Omental fat pad (tissue), 4 donors: ENCODE data around the gene CCNDBP1. TPM values are rescaled to one million over a fixed set of nuclear protein-coding genes. Genes with fewer than 3 reads are reported as not detected.
"Not testable (repeated sequence)": the region's sequence is repeated elsewhere in the genome, so short reads cannot be mapped to it uniquely, and the experiment has no call there.

Experiments
- ATAC-seq: fragments of 150-250 bp; one replicate; pipeline ENCODE4 v1.9.1; 2016; ENCODE audit warnings: mild to moderate bottlenecking, moderate library complexity; ENCODE audit not compliant: low FRiP score
- DNase-seq: peaks from one replicate; pipeline ENCODE4 v3.0.0-alpha.2; 2019; ENCODE audit warnings: low spot score
- total RNA-seq, 4 donors: library from RNA; depleted of rRNA; stranded (reverse); fragments of >200 nt; gene quantifications; one replicate each; pipeline ENCODE4 v1.1.0, GENCODE V29; 2016
- TF ChIP-seq, protein P1 (sequence below), 3 donors: fragments of 450-650 bp; IDR thresholded peaks; one replicate each; pipeline ENCODE4 v1.5.1; 2016 to 2017; ENCODE audit warnings: antibody characterized with exemption in 3 of 3, mild to moderate bottlenecking in 3 of 3, moderate library complexity in 2 of 3

Gene CCNDBP1
- total RNA-seq, 4 donors from 2014 or later = 70.0 to 126 (median 78.3) TPM

DNA sequence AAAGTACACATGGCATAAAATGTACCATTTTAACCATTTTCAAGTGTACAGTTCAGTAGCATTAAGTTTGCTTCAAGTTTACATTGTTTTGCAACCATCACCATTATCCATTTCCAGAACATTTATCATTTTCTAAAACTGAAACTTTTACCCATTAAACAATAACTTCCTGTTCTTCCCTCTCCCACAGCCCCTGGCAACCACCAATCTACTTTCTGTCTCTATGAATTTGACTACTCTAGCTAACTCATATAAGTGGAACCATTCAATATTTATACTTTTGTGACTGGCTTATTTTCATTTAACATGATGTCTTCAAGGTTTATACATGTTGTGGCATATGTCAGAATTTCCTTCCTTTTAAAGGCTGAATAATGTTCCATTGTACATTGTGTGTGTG is 31.9 kb upstream of the CCNDBP1 start:
- no peak for ATAC-seq
- DNase-seq = no peak
- TF ChIP-seq, protein P1, sequence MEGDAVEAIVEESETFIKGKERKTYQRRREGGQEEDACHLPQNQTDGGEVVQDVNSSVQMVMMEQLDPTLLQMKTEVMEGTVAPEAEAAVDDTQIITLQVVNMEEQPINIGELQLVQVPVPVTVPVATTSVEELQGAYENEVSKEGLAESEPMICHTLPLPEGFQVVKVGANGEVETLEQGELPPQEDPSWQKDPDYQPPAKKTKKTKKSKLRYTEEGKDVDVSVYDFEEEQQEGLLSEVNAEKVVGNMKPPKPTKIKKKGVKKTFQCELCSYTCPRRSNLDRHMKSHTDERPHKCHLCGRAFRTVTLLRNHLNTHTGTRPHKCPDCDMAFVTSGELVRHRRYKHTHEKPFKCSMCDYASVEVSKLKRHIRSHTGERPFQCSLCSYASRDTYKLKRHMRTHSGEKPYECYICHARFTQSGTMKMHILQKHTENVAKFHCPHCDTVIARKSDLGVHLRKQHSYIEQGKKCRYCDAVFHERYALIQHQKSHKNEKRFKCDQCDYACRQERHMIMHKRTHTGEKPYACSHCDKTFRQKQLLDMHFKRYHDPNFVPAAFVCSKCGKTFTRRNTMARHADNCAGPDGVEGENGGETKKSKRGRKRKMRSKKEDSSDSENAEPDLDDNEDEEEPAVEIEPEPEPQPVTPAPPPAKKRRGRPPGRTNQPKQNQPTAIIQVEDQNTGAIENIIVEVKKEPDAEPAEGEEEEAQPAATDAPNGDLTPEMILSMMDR (IDR thresholded peaks at IDR 0.05) = no peak

DNA sequence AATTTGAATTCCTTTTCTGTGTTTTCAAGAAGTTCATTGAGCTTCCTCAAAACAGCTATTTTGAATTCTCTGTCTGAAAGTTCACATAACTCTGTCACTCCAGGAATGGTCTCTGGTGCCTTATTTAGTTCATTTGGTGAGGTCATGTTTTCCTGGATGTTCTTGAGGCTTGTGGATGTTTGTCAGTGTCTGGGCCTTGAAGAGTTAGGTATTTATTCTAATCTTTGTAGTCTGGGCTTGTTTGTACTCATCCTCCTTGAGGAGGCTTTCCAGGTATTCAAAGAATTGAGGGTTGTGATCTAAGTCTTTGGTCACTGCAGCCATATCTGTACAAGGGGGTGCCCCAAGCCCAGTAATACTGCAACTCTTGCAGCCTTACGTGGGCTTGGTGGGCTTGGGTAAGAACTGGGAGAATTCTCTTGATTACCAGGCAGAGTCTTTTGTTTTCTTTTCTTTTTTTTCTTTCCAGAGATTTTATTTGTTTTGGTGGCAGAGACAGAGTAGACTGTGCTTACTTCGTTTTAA is 19.3 kb upstream of the CCNDBP1 start:
- DNase-seq (no peak), ATAC-seq (no peak)
- TF ChIP-seq, protein P1 (IDR thresholded peaks at IDR 0.05) = no peak

DNA sequence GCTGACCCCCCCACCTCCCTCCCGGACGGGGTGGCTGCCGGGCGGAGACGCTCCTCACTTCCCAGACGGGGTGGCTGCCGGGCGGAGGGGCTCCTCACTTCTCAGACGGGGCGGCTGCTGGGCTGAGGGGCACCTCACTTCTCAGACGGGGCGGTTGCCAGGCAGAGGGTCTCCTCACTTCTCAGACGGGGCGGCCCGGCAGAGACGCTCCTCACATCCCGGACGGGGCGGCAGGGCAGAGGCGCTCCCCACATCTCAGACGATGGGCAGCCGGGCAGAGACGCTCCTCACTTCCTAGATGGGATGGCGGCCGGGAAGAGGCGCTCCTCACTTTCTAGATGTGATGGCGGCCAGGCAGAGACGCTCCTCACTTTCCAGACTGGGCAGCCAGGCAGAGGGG is 17.9 kb upstream of the CCNDBP1 start:
- not testable (repeated sequence) for ATAC-seq, DNase-seq

DNA sequence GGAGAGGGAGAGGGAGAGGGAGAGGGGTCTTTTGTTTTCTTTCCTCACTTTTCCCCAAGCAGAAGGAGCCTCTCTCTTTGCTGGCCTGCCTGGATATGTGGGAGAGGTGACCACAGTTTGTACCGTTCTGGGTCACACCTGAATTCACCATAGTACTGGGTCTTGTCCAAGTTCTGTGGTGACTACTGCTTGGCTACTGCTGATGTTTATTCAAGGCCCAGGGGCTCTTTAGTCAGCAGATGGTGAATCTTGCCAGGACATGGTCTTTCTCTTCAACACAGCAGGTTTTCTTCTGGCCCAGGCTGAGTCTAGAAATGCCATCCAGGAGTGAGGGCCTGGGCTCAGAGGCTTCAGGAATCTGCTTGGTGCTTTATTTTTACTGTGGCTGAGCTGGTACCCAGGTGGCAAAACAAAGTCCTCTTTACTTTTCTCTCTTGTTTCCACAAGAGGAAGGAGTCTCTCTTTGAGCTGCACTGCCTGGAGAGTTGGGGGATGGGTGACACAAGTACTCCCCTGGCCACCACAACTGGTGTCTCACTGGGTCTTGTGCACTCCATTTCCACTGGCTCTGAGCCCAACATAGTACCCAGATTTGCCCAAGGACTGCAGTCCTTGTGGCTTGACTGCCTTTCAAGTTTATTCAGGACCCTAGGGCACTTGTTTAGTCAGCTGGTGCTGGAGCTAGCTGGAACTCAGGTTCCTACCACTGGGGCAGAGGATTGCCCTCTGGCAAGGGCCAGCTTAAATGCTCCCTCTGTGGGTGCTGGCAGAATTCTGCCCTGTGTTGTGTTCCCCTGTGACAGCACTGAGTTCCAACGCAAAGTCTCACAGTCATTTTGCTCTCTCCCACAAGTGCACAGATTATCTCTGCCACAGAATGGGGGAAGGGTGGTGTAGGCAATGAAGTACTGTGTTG is 16.8 kb upstream of the CCNDBP1 start:
- no peak for ATAC-seq
- TF ChIP-seq, protein P1 (IDR thresholded peaks at IDR 0.05) = no peak
- no peak for DNase-seq

DNA sequence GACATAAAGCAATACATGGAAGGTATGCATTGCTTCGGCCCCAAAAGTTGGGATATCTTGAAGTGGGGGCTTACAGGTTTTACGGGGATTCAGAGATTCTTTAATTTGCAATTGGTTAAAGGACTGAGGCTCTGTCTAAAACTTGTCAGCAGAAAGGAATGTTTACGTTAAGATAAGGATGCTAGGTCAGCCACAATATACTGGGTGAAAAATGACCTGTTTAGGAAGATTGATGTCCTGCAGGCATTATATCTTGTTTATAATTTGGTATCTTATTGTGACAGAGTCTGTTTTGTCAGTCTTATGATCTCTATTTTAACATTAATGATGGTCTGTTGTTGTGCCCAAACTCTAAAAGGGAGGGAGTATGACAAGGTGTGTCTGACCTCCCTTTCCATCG is 15.3 kb upstream of the CCNDBP1 start:
- TF ChIP-seq, protein P1 (IDR thresholded peaks at IDR 0.05) = no peak
- ATAC-seq (no peak), DNase-seq (no peak)

DNA sequence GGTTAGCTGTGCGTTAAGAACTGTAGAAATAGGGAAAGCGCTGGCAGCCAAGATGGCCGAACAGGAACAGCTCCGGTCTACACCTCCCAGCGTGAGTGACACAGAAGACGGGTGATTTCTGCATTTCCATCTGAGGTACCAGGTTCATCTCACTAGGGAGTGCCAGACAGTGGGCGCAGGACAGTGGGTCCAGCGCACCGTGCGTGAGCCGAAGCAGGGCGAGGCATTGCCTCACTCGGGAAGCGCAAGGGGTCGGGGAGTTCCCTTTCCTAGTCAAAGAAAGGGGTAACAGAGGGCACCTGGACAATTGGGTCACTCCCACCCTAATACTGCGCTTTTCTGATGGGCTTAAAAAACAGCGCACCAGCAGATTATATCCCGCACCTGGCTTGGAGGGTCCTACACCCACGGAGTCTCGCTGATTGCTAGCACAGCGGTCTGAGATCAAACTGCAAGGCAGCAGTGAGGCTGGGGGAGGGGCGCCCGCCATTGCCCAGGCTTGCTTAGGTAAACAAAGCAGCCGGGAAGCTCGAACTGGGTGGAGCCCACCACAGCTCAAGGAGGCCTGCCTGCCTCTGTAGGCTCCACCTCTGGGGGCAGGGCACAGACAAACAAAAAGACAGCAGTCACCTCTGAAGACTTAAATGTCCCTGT is 9.4 kb upstream of the CCNDBP1 start:
- not testable (repeated sequence) for ATAC-seq, DNase-seq

DNA sequence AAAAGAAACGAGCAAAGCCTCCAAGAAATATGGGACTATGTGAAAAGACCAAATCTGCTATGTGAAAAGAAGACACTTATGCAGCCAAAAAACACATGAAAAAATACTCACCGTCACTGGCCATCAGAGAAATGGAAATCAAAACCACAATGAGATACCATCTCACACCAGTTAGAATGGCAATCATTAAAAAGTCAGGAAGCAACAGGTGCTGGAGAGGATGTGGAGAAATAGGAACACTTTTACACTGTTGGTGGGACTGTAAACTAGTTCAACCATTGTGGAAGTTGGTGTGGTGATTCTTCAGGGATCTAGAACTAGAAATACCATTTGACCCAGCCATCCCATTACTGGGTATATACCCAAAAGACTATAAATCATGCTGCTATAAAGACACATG is 8.1 kb upstream of the CCNDBP1 start:
- not testable (repeated sequence) for DNase-seq, ATAC-seq

DNA sequence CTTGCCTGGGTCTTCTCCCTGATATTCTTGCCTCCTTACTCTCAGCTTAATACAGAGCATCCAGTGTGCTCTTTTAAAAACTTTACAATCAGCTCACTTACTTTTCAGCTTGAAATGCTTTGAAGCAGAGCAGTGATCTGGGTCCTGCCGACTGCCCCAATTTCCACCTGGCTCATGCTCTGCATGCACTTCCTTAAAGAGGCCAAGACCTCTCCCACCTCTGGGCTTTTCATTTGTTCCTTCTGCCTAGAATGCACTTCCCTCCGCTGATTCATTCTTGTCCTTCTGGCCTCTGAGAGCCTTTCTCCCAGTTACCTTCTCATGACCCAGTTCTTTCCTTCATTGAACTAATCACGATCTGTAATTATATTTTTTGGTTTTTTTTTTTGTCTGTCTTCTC is 1.9 kb upstream of the CCNDBP1 start:
- no peak for DNase-seq
- ATAC-seq = no peak

More for the DNA sequence above, 1.9 kb upstream of the CCNDBP1 start:
- TF ChIP-seq, protein P1 (IDR thresholded peaks at IDR 0.05) = no peak
